OCI-M1 (cell line): ENCODE results near the gene VWA8.
"Not testable (repeated sequence)": the region's sequence is repeated elsewhere in the genome, so short reads cannot be mapped to it uniquely, and the experiment has no call there.

Source experiments
- DNase-seq: peaks from one replicate; lab custom pipeline; 2025; lab: John Stamatoyannopoulos, UW

VWA8 gene

GRCh38 chr13:41922894-41923293 lies 38.0 kb downstream of the VWA8 start:
- DNase-seq = not testable (repeated sequence)

GRCh38 chr13:41919741-41920487 lies 41.0 kb downstream of the VWA8 start:
- no peak for DNase-seq

- no peak for DNase-seq
These were observed 41.7 kb downstream of the VWA8 start for GRCh38 chr13:41919031-41919740.

GRCh38 chr13:41917641-41918040 lies 43.3 kb downstream of the VWA8 start:
- peak; percentile 20 for DNase-seq

GRCh38 chr13:41916173-41916954 lies 44.5 kb downstream of the VWA8 start:
- DNase-seq = peak; percentile 68

- no peak for DNase-seq
These were observed 45.8 kb downstream of the VWA8 start for GRCh38 chr13:41915081-41915480.

GRCh38 chr13:41914552-41914951 lies 46.4 kb downstream of the VWA8 start:
- no peak for DNase-seq

GRCh38 chr13:41909506-41909905 lies 51.4 kb downstream of the VWA8 start:
- DNase-seq = no peak

- peak; percentile 56 for DNase-seq
These were observed 55.2 kb downstream of the VWA8 start for GRCh38 chr13:41905600-41906254.

GRCh38 chr13:41900918-41901317 lies 60.0 kb downstream of the VWA8 start:
- no peak for DNase-seq

- not testable (repeated sequence) for DNase-seq
These were observed 62.5 kb downstream of the VWA8 start for GRCh38 chr13:41898411-41898810.

GRCh38 chr13:41897126-41897525 lies 63.8 kb downstream of the VWA8 start:
- no peak for DNase-seq

- no peak for DNase-seq
These were observed 65.4 kb downstream of the VWA8 start for GRCh38 chr13:41895478-41895877.

- no peak for DNase-seq
These were observed 69.8 kb downstream of the VWA8 start for GRCh38 chr13:41891119-41891518.

GRCh38 chr13:41883147-41883546 lies 77.8 kb downstream of the VWA8 start:
- no peak for DNase-seq

- not testable (repeated sequence) for DNase-seq
These were observed 79.0 kb downstream of the VWA8 start for GRCh38 chr13:41881890-41882289.

GRCh38 chr13:41880966-41881365 lies 79.9 kb downstream of the VWA8 start:
- no peak for DNase-seq

GRCh38 chr13:41864658-41865057 lies 96.3 kb downstream of the VWA8 start:
- DNase-seq = peak; percentile 58

GRCh38 chr13:41862659-41863058 lies 98.2 kb downstream of the VWA8 start:
- not testable (repeated sequence) for DNase-seq

GRCh38 chr13:41859565-41859964 lies 101.3 kb downstream of the VWA8 start:
- DNase-seq = no peak

- DNase-seq = no peak
These were observed 102.1 kb downstream of the VWA8 start for GRCh38 chr13:41858780-41859179.

- peak; percentile 12 for DNase-seq
These were observed 106.2 kb downstream of the VWA8 start for GRCh38 chr13:41854758-41855157.
